K562 (cell line): Measurements from ENCODE around the gene IL17REL. TPM values are rescaled to one million over a fixed set of nuclear protein-coding genes. Genes with fewer than 3 reads are reported as not detected.

Source experiments
- ATAC-seq: fragments of 200-7000 bp; cut with Tn5 transposase; 3 replicates; pipeline ENCODE4 v1.9.1; 2020; ENCODE audit warnings: moderate library complexity
- BruUV-seq: library from RNA; stranded (reverse); fragments of 400-500 nt; replicated peaks from 2 replicates; lab custom pipeline; 2021; lab: Mats Ljungman, UMichigan
- CTCF ChIA-PET: fragments of 300-600 bp; formaldehyde crosslinking; extraction: SDS; loops from one replicate; lab custom pipeline; 2021; ENCODE audit warnings: low intra/inter-chr PET ratio; lab: Yijun Ruan, JAX
- POLR2A ChIA-PET: fragments of 300-600, 350-650 bp; sonication (Branson Sonifier 250); formaldehyde crosslinking; extraction: SDS; loops from one replicate; lab custom pipeline; 2021; ENCODE audit warnings: antibody characterized with exemption, inconsistent platforms; lab: Yijun Ruan, JAX
- DNase-seq, 4 experiments: peaks; one replicate each; pipeline versions ENCODE4 v3.0.0 to v3.0.0-alpha.2; 2011 to 2018; ENCODE audit warnings: low spot score in 3 of 4, mixed read lengths in 3 of 4; ENCODE audit errors: extremely low read depth in 1 of 4
- FAIRE-seq: peaks from 2 replicates; lab custom pipeline; 2011; peaks lifted over from hg19 to GRCh38; lab: Jason Lieb, UNC
- H2AFZ ChIP-seq: 2 replicates; pipeline ENCODE4 v1.6.0; 2011; ENCODE audit warnings: low read depth, low read length, control low read depth, inconsistent platforms
- H3K27ac ChIP-seq: fragments of 200-600 bp; 3 replicates; pipeline ENCODE4 v1.8.0; 2011; ENCODE audit warnings: low read depth, mild to moderate bottlenecking, control low read depth, inconsistent platforms, low read length, moderate library complexity, mixed read lengths; ENCODE audit errors: extremely low read depth
- H3K27me3 ChIP-seq, 2 experiments: fragments of 300-600 bp in 1 of 2; 2 replicates in 1 of 2; 3 replicates in 1 of 2; pipeline versions ENCODE4 v1.6.0 to v1.8.0; 2011; ENCODE audit warnings: inconsistent platforms in 2 of 2, low read length in 2 of 2, mild to moderate bottlenecking in 1 of 2, mixed read lengths in 1 of 2, moderate library complexity in 1 of 2; ENCODE audit not compliant: control insufficient read depth in 2 of 2, insufficient read depth in 2 of 2
- H3K36me3 ChIP-seq: fragments of 300-600 bp; 3 replicates; pipeline ENCODE4 v1.8.0; 2011; ENCODE audit warnings: mild to moderate bottlenecking, low read length, inconsistent platforms; ENCODE audit not compliant: control insufficient read depth, insufficient read depth
- H3K4me1 ChIP-seq, 2 experiments: fragments of 200-600 bp in 1 of 2; replicated peaks in 1 of 2; 2 replicates in 1 of 2; 3 replicates in 1 of 2; pipeline versions ENCODE4 v1.5.1 to v1.8.0; 2011; ENCODE audit warnings: inconsistent platforms in 2 of 2, low read length in 2 of 2, mild to moderate bottlenecking in 1 of 2, mixed read lengths in 1 of 2, moderate library complexity in 1 of 2; ENCODE audit not compliant: control insufficient read depth in 2 of 2, insufficient read depth in 2 of 2
- H3K4me2 ChIP-seq: 2 replicates; pipeline ENCODE4 v1.6.1; 2011; ENCODE audit warnings: low read length, control low read depth, inconsistent platforms, mixed read lengths; ENCODE audit not compliant: insufficient read depth
- H3K4me3 ChIP-seq: fragments of 200-600 bp; sonication (generic), shearing (Covaris generic); 2 replicates; pipeline ENCODE4 v1.5.1; 2016; ENCODE audit warnings: control low read depth, inconsistent platforms
- H3K79me2 ChIP-seq: fragments of 200-600 bp; 3 replicates; pipeline ENCODE4 v1.8.0; 2011; ENCODE audit warnings: low read length, inconsistent platforms; ENCODE audit not compliant: control insufficient read depth, insufficient read depth
- H3K9ac ChIP-seq, 2 experiments: 2 replicates each; pipeline versions ENCODE4 v1.6.0 to v1.6.1; 2011; ENCODE audit warnings: low read depth in 2 of 2, low read length in 2 of 2, control low read depth in 1 of 2, inconsistent platforms in 1 of 2, mild to moderate bottlenecking in 1 of 2, mixed read lengths in 1 of 2; ENCODE audit not compliant: insufficient read depth in 1 of 2
- H3K9me1 ChIP-seq: one replicate; pipeline ENCODE4 v1.6.0; 2011; ENCODE audit warnings: inconsistent platforms, mild to moderate bottlenecking, low read length, moderate library complexity; ENCODE audit not compliant: control insufficient read depth, insufficient read depth
- H3K9me3 ChIP-seq: replicated peaks from 2 replicates; pipeline ENCODE4 v1.5.1; 2011; ENCODE audit warnings: low read depth, low read length, inconsistent platforms; ENCODE audit not compliant: control insufficient read depth, insufficient read depth
- H4K20me1 ChIP-seq: replicated peaks from 2 replicates; pipeline ENCODE4 v1.6.1; 2011; ENCODE audit warnings: low read length, inconsistent platforms, mixed read lengths; ENCODE audit not compliant: control insufficient read depth, insufficient read depth
- E2F3 ChIP-seq: fragments of 250-450 bp; sonication (Bioruptor Pico); IDR thresholded peaks from 2 replicates; pipeline ENCODE4 v1.4.0; 2020; ENCODE audit warnings: mild to moderate bottlenecking
- FIP1L1 ChIP-seq: fragments of 200-400 bp; formaldehyde crosslinking; IDR thresholded peaks from 2 replicates; pipeline ENCODE4 v1.6.1; 2018; ENCODE audit warnings: mild to moderate bottlenecking, low read depth, low read length; ENCODE audit not compliant: poor library complexity, severe bottlenecking
- FOSL1 ChIP-seq: fragments of 200-800 bp; sonication (Bioruptor generic); conservative IDR thresholded peaks from 2 replicates; pipeline ENCODE4 v1.6.1; 2016; ENCODE audit warnings: missing genetic modification characterization, missing compliant biosample characterization
- HNRNPL ChIP-seq: fragments of 200-400 bp; formaldehyde crosslinking; IDR thresholded peaks from 2 replicates; pipeline ENCODE4 v1.6.1; 2017; ENCODE audit warnings: low read depth, mild to moderate bottlenecking, low read length
- LARP7 ChIP-seq: fragments of 450-650 bp; IDR thresholded peaks from 2 replicates; pipeline ENCODE4 v1.6.1; 2016
- PML ChIP-seq: IDR thresholded peaks from 2 replicates; pipeline ENCODE4 v1.6.1; 2012; ENCODE audit warnings: low read length, inconsistent platforms
- SIN3B ChIP-seq: fragments of 450-650 bp; IDR thresholded peaks from 2 replicates; pipeline ENCODE4 v1.6.1; 2017; ENCODE audit warnings: low read depth, mild to moderate bottlenecking, moderate library complexity
- SRSF3 ChIP-seq: fragments of 200-400 bp; formaldehyde crosslinking; IDR thresholded peaks from 2 replicates; pipeline ENCODE4 v1.6.1; 2016; ENCODE audit warnings: mild to moderate bottlenecking, low read length, moderate library complexity; ENCODE audit not compliant: insufficient read depth
- TBP ChIP-seq: optimal IDR thresholded peaks from 2 replicates; pipeline ENCODE3; 2011; ENCODE audit warnings: low read depth, low read length, improper control_type of control experiment
- TCF7 ChIP-seq: sonication (generic); IDR thresholded peaks from 2 replicates; pipeline ENCODE4 v1.6.1; 2016; ENCODE audit warnings: antibody characterized with exemption, borderline replicate concordance
- U2AF1 ChIP-seq: fragments of 200-400 bp; formaldehyde crosslinking; optimal IDR thresholded peaks from 2 replicates; pipeline ENCODE3; 2017; ENCODE audit warnings: mild to moderate bottlenecking, low read depth, low read length, moderate library complexity
- ZNF57 ChIP-seq: fragments of 450-650 bp; formaldehyde crosslinking; IDR thresholded peaks from 2 replicates; pipeline ENCODE4 v1.4.0; 2020; ENCODE audit warnings: mild to moderate bottlenecking, moderate library complexity
- WGBS: fragments of 100-300 bp; shearing (Covaris generic); methylation state at CpG from one replicate; pipeline ENCODE4 v1.1.6; 2016; ENCODE audit warnings: low coverage, mixed read lengths; ENCODE audit not compliant: insufficient coverage; ENCODE audit errors: missing lambda C conversion rate; 5-methylcytosine and 5-hydroxymethylcytosine counted together
- in situ Hi-C: fragments of 300-500 bp; cut with MboI; formaldehyde crosslinking; loops from 4 replicates; pipeline ENCODE4 v1.15.0; 2018; ENCODE audit warnings: inconsistent platforms, mixed read lengths
- intact Hi-C: fragments of 100-400 bp; cut with micrococcal nuclease; formaldehyde crosslinking; loops from 2 replicates; pipeline ENCODE4 v1.14.2; 2022
- polyA plus RNA-seq, 8 experiments: library from polyadenylated mRNA; depleted of rRNA in 4 of 8; stranded (reverse) in 5 of 8; unstranded in 3 of 8; fragments of >200 nt; fragmentation: Nextera tagmentation in 2 of 8; fragmentation: Illumina TruSeq in 1 of 8; extraction: Ambion mirVana in 2 of 8; extraction: Trizol in 1 of 8; gene quantifications; 2 replicates each; pipeline versions ENCODE4 v1.2.1 to v1.2.3, GENCODE V29; 2011 to 2014; ENCODE audit warnings: inconsistent platforms in 1 of 8, missing spikeins in 1 of 8
- total RNA-seq, 7 experiments: library from RNA; depleted of rRNA in 6 of 7; stranded (reverse); fragments of >200 nt in 6 of 7; fragmentation: Illumina TruSeq in 2 of 7; extraction: Trizol in 2 of 7; gene quantifications; 2 replicates each; pipeline versions ENCODE4 v1.2.1 to v1.2.3, GENCODE V29; 2011 to 2021; ENCODE audit warnings: low replicate concordance in 1 of 7
- TF ChIP-seq, protein P1 (sequence below): fragments of 250-450 bp; sonication (Bioruptor Pico); IDR thresholded peaks from 2 replicates; pipeline ENCODE4 v1.9.0; 2021; ENCODE audit warnings: mild to moderate bottlenecking
- TF ChIP-seq, protein P2 (sequence below): fragments of 450-650 bp; IDR thresholded peaks from 2 replicates; pipeline ENCODE4 v1.6.1; 2016; ENCODE audit warnings: mild to moderate bottlenecking

Gene IL17REL
- total and polyA plus RNA-seq, 9 of the 15 experiments (the other 6 are each of a cell fraction or from before 2014, with no cell fraction given), result 0.05 to 0.42 (median 0.11) TPM; not detected in 4

DNA sequence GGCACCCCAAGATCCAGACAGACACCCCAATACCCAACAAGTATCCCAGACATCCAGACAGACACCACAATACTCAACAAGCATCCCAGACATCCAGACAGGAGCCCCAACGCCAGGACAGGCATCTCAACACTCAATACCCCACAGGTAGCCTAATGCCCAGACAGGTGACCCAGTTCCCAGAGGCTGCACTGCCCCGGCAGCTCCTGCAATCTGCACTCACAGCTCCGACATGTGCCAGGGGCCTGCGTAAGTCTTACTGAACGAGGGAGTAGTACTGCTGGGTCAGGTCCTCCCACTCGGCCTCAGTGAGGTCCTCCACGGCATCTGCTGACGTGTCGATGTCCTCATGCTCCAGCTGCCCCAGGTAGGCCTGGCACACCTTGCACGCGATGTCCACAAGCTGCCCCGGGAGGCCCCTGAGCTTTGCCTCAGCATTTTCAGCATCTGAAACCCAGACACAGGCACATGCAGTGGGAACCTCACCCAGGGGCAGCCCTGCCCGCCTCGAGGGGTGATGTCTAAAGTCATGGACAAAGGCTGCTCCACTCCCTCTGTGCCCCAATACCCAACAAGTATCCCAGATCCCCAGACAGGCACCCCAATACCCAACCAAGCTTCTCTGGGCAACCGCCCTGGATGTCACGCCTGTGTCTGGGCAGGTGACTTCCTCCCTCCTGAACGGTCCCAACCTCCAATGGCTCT lies 28.9 kb upstream of the IL17REL start:
- Histone ChIP-seq H3K36me3 (no peaks in the 10 kb centered on the region), H3K9ac (no peak overlapping the region), H4K20me1 (0 out of 2 replicates have a peak, but pooled peaks cover 3% of the 10 kb centered on the region), H3K4me3 (no peak overlapping the region), H3K79me2 (no peaks in the 10 kb centered on the region), H3K27ac (no peak overlapping the region), H3K9me1 (no peaks in the 10 kb centered on the region), H3K27me3 (peaks cover 2 to 47% of the 10 kb centered on the region in 2 experiments; a peak in 3 of 5 replicates)
- FAIRE-seq, result no peak
- DNase-seq, result no peak
- TF ChIP-seq SIN3B, result no peak
- TF ChIP-seq HNRNPL, result no peak
- TF ChIP-seq LARP7, result no peak
- no peak for TF ChIP-seq PML
- TF ChIP-seq, all 486 proteins: peak for 0
- in situ Hi-C loops (no loop called here), intact Hi-C loops (no loop called here)
- no peak overlapping the region for H2AFZ ChIP-seq
- WGBS, result 2% methylated on average over 13 of the region's 17 CpGs
- peaks cover 0 to 19% of the 10 kb centered on the region in 2 experiments; a peak in 2 of 5 replicates for H3K4me1 ChIP-seq
- CTCF ChIA-PET, result no interaction called here
- POLR2A ChIA-PET, result no interaction called here
- H3K9me3 ChIP-seq, result no peaks in the 10 kb centered on the region
- ATAC-seq, result no peak
- no peak overlapping the region for H3K4me2 ChIP-seq
- no TSS peak for BruUV-seq

DNA sequence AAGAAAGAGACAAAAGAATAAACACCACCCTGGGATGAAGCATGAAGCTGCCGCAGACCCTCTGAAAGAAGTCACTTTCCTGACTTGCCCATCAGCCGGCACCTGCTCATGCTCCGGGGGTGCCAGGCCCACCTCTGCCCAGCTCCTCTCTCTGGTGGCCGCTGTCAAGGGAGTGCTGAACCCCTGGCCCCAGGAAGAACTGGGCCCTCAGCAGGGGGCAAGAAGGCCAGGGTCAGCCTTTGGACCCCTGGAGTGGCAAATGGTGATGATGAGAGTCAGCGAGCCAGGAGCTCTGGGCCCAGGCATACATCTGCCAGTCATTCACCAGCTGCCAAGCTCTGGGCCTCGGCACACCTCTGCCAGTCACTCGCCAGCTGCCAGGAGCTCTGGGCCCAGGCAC lies 28.2 kb upstream of the IL17REL start:
- no peak for DNase-seq
- H3K27ac ChIP-seq, result no peak overlapping the region
- peaks cover 0 to 15% of the 10 kb centered on the region in 2 experiments; a peak in 1 of 5 replicates for H3K4me1 ChIP-seq
- no TSS peak for BruUV-seq
- no peak for FAIRE-seq
- ChIA-PET CTCF (no interaction called here), POLR2A (no interaction called here)
- no peak for ATAC-seq
- 0 out of 2 replicates have a peak, but pooled peaks cover 3% of the 10 kb centered on the region for H4K20me1 ChIP-seq
- H3K4me3 ChIP-seq, result no peak overlapping the region
- no peaks in the 10 kb centered on the region for H3K9me3 ChIP-seq
- 10% methylated on average over 6 of the region's 7 CpGs for WGBS
- no peak overlapping the region for H2AFZ ChIP-seq
- no peaks in the 10 kb centered on the region for H3K9me1 ChIP-seq
- in situ Hi-C loops (no loop called here), intact Hi-C loops (no loop called here)
- no peak overlapping the region for H3K4me2 ChIP-seq
- H3K9ac ChIP-seq, result no peak overlapping the region
- H3K36me3 ChIP-seq, result no peaks in the 10 kb centered on the region
- H3K27me3 ChIP-seq, result peaks cover 2 to 44% of the 10 kb centered on the region in 2 experiments; a peak in 4 of 5 replicates
- no peaks in the 10 kb centered on the region for H3K79me2 ChIP-seq
- TF ChIP-seq FOSL1 (tag), result no peak
- no peak for TF ChIP-seq TBP
- TF ChIP-seq SRSF3, result no peak
- TF ChIP-seq E2F3 (CRISPR knock-in tag), result no peak
- no peak for TF ChIP-seq FIP1L1
- TF ChIP-seq, protein P1, sequence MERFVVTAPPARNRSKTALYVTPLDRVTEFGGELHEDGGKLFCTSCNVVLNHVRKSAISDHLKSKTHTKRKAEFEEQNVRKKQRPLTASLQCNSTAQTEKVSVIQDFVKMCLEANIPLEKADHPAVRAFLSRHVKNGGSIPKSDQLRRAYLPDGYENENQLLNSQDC, result no peak
- TF ChIP-seq U2AF1, result no peak
- TF ChIP-seq, protein P2, sequence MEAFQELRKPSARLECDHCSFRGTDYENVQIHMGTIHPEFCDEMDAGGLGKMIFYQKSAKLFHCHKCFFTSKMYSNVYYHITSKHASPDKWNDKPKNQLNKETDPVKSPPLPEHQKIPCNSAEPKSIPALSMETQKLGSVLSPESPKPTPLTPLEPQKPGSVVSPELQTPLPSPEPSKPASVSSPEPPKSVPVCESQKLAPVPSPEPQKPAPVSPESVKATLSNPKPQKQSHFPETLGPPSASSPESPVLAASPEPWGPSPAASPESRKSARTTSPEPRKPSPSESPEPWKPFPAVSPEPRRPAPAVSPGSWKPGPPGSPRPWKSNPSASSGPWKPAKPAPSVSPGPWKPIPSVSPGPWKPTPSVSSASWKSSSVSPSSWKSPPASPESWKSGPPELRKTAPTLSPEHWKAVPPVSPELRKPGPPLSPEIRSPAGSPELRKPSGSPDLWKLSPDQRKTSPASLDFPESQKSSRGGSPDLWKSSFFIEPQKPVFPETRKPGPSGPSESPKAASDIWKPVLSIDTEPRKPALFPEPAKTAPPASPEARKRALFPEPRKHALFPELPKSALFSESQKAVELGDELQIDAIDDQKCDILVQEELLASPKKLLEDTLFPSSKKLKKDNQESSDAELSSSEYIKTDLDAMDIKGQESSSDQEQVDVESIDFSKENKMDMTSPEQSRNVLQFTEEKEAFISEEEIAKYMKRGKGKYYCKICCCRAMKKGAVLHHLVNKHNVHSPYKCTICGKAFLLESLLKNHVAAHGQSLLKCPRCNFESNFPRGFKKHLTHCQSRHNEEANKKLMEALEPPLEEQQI, result no peak
- TF ChIP-seq TCF7, result no peak
- TF ChIP-seq ZNF57, result no peak
